GM12872 (cell line): ENCODE results near the gene GATD1.

Experiments
- CTCF ChIP-seq: IDR thresholded peaks from 3 replicates; pipeline ENCODE4 v1.5.1; 2011; ENCODE audit warnings: low read depth, mild to moderate bottlenecking, low read length, moderate library complexity; ENCODE audit not compliant: insufficient read depth

GATD1 gene

DNA sequence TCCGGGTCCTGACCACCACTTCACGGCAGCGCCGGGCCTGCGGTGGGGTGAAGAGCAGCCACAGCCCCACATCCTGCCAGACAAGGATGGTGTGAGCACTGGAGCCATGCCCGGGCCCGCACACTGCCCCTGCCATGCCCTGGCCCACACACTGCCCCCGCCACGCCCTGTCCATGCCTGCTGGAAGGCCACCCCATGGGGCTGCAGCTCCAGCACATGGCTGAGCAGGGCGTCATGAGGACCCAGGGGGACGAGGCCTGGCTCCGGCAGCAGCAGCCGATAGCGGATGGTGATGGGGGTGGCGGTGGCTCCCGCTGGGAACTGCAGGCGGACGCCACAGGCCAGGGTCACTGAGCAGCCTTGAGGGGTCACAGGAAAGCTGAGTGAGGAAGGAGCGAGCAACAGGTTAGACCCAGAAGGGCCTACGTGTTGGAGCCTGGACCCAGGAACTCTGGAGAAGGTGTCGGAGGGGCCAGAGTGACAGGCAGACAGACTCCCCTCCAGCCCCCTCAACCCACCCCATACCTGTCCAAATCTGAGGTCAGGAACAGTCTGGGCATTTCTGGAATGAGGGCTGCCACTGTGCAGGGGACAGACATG, 24.8 kb upstream of the GATD1 start:
- no peak for TF ChIP-seq CTCF

- no peak for TF ChIP-seq CTCF
Observed at GRCh38 chr11:801097-801780, 24.0 kb upstream of the GATD1 start.

- TF ChIP-seq CTCF = no peak
Observed at GRCh38 chr11:800473-800872, 23.2 kb upstream of the GATD1 start.

DNA sequence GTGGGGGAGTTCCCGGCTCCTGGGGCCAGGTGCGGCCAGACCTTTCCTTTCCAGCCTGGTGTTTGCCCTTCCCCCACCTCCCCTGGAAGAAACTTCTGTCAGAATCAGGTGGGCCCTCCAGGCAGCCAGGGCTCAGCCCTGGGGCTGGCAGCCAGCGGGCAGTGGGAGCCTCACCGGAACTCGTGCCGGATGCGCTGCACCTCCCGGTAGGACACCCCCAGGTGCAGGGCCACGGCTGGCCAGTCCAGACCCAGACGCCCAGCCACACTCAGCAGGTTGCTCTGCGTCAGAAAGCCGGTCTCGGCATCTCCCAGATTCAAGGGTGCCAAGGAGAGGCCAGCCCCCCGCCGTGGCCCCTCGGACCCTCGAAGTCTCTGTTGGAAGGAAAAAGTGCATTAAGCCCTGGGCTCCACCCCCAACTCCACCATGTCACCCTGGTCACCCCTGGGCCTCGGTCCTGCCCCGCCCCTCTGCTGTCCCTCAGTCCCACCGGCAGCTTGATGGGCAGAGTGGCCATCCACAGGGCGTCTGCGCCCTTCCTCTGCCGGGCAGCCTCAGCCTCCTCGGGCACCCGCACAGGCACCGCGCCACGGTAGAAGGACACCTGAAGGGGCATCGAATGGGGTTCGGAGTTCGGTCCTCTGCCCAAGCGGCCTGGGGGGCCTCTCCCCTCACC, 22.5 kb upstream of the GATD1 start:
- no peak for TF ChIP-seq CTCF

- peak; percentile 71 for TF ChIP-seq CTCF
Observed at GRCh38 chr11:798093-798713, 20.9 kb upstream of the GATD1 start, which contains the start of gene SLC25A22. TSS of gene SLC25A22 (minus strand) at chr11:798281. CDS start at chr11:795006, 3,275 bp downstream.

GRCh38 chr11:797296-798092, 20.2 kb upstream of the GATD1 start:
- TF ChIP-seq CTCF = no peak
